Posterior vena cava (tissue), 2 donors: ENCODE data around the gene CPEB3. TPM values are rescaled to one million over a fixed set of nuclear protein-coding genes. Genes with fewer than 3 reads are reported as not detected.
"Not testable (repeated sequence)": the region's sequence is repeated elsewhere in the genome, so short reads cannot be mapped to it uniquely, and the experiment has no call there.

ENCODE experiments used
- DNase-seq: peaks from one replicate; pipeline ENCODE4 v3.0.0-alpha.2; 2020; ENCODE audit warnings: low spot score
- intact Hi-C, 2 donors: fragments of 100-400 bp; cut with DNase I; formaldehyde crosslinking; loops; one replicate each; pipeline versions ENCODE4 v1.14.1 to v1.14.2; 2022 to 2023
- total RNA-seq, 2 donors: library from RNA; stranded (reverse); fragmentation: NEBNext Ultra II Directional; extraction: Animal tissue kit (Norgen Biotek cat#: 25700); gene quantifications; one replicate each; pipeline ENCODE4 v1.2.1, GENCODE V29; 2021
- donor health status: DM: yes; HTN: yes; CAD: no.
- donor health status: DM: yes; HTN: yes; CAD: no.

The CPEB3 gene
- total RNA-seq, 2 donors from 2014 or later: 3.1 to 3.5 TPM

GRCh38 chr10:92121686-92122492 lies 169.0 kb downstream of the CPEB3 start:
- DNase-seq: no peak
- intact Hi-C loops: no loop called here

- no peak for DNase-seq
- intact Hi-C loops: no loop called here
Measured at GRCh38 chr10:92119340-92119739, 171.5 kb downstream of the CPEB3 start.

- intact Hi-C loops, DNase-seq: not testable (repeated sequence)
Measured at GRCh38 chr10:92114917-92115316, 176.0 kb downstream of the CPEB3 start.

GRCh38 chr10:92113911-92114600 lies 176.8 kb downstream of the CPEB3 start:
- intact Hi-C loops: no loop called here
- no peak for DNase-seq

GRCh38 chr10:92112462-92112861 lies 178.4 kb downstream of the CPEB3 start:
- DNase-seq: no peak

DNA sequence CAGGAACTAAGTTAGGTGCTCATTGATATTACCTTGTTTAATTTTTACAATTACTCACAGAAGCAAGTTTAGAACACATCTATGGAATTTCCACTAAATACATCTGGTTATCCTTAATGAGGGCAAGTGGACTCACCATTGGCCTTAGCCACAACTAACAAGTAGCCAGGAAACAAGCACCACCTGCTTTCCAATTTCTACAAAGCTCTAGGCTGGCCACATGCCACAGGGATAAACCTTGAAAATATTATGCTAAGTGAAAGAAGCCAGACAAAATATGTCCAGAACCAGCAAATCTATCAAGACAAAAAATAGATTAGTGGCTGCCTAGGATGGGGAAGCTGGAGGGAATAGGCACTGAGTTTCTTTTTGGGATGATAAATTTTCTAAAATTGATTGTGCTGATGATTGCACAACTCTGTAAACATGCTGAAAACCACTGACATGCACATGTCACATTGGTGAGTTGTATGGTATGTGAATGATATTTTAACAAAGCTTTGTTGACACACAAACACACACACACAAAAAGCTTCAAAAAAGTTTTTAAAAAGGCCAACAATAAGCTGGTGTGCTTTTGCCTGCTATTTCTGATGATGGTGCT lies 179.4 kb downstream of the CPEB3 start:
- intact Hi-C loops: no loop called here
- no peak for DNase-seq

More at GRCh38 chr10:92112462-92112861, 178.4 kb downstream of the CPEB3 start:
- intact Hi-C loops: no loop called here

- intact Hi-C loops: no loop called here
- DNase-seq: no peak
Measured at GRCh38 chr10:92110039-92110794, 180.7 kb downstream of the CPEB3 start.

DNA sequence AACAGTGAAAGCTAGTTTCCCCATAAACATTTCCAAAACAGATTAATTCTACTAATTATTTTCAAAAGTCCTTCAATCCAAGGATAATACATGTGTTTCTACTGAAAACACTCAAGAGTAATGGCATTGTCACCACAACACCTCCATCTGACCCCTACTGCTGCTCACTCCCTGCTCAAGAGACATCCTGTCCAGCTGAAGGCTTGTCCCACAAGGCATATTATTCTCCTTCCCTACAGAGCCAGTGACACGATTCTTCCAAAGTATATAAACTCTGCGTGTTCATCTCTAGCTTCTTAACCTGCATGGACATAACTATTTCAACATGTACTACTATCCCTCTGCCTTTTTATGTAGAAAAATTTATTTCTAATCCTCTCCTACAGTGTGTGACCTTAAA lies 182.1 kb downstream of the CPEB3 start:
- DNase-seq: no peak
- intact Hi-C loops: no loop called here

DNA sequence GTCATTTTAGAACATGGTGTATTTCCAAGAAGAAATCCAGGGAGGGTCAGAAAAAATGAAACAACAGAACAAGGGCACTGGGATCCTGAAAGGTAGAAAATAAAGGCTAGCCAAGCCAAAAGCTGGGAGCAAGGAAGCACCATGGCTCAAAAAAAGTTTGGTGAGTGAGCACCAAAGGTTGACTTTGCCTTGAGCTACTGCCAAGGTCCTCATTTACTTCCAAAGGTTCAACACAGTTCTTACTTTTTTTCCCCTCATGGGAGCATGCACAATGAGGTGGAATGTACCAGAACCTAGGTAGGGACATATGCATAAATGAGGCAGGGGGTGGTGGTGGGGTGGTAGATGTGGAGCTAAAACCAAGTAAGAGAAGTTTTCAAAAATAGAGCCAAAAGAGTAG lies 182.8 kb downstream of the CPEB3 start:
- no peak for DNase-seq
- intact Hi-C loops: no loop called here

GRCh38 chr10:92103376-92104090 lies 187.3 kb downstream of the CPEB3 start:
- intact Hi-C loops: no loop called here
- no peak for DNase-seq

- no peak for DNase-seq
- intact Hi-C loops: no loop called here
Measured at GRCh38 chr10:92102601-92103213, 188.2 kb downstream of the CPEB3 start.

- no peak for DNase-seq
- intact Hi-C loops: no loop called here
Measured at GRCh38 chr10:92094960-92095359, 195.9 kb downstream of the CPEB3 start.

GRCh38 chr10:92091965-92092364 lies 198.9 kb downstream of the CPEB3 start:
- intact Hi-C loops: no loop called here

DNA sequence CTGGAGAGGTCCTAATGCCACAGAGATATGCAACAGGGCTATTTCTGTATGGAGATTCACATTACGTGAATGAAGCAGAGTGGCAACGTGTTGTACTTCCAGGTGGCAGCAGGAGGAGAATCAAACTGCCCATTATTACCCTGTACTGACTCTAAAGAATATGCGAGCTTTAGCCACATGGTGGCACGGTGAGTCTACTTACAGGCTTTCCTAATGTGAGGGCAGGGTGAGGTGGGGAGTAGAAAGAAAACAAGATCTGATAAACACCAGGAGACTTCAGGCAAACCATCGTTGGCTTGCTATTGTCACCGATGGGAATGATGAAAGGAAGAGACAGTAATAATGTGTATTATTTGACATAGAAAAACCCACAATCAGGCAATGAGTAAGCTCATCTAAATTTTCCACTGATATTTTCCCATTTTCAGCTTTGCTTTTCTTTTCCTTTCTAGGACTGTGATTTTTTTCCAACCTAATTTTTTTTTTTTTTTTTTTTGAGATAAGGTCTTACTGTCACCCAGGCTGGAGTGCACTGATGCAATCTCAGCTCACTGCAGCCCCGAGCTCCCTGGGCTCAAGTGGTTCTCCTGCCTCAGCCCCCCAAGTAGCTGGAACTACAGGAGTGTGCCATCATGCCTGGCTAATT lies 203.0 kb downstream of the CPEB3 start:
- no peak for DNase-seq
- intact Hi-C loops: loop anchor here (5.0 kb wide), 2 partner anchors 344 to 349 kb away; no protein-coding TSS in a partner anchor

More at GRCh38 chr10:92091965-92092364, 198.9 kb downstream of the CPEB3 start:
- no peak for DNase-seq

DNA sequence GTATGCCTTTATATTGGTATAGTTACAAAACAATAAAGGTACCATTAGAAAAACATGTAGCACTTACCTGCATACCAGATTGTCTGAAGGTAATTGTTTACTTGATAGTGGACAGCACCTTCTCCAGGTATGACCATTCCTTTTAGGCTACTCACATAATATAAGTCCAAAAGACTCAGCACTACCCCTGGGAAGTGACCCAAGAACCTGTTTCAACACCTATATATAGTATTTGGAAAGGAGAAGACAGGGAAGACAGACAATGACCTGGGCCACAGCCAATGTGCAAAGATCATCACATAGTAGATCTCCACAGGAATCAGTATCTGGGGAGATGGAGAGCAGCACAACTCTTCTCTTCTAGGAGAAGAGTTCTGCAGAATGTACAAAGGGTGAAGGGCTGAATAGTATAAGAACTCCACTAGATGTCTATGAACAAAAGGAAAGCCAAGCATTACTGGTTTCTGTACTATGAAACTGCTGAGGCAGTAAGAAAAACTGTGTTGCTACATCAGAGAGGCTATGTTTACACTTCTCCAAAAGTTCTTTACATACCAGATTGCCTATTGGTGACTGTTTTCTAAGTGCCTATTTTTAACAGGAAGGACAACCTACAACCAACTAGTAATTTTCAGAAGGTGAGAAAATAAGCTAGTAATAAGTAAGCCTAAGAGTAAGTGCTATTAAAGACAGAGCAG lies 208.1 kb downstream of the CPEB3 start:
- intact Hi-C loops: no loop called here
- no peak for DNase-seq

DNA sequence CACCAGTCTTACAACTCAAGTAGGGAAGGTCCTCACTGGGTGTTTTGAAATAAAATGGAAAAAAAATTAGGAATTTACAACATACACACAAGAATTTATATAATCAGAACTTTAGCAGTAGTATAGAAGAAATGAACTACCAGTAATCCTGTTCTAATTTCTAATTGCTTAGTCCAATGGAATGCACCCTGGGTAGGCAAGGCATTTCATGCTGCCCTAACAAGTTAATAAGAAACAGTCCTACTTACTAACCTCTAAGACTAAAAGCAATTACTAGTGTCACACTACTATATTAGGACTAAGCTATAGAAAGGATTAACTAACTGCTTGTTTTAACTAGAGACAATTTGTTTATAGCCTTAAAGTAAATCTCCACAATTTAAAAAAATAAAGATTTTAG lies 209.2 kb downstream of the CPEB3 start:
- intact Hi-C loops: no loop called here

GRCh38 chr10:92080244-92080643 lies 210.6 kb downstream of the CPEB3 start:
- DNase-seq: no peak
- intact Hi-C loops: no loop called here

More for the DNA sequence above, 209.2 kb downstream of the CPEB3 start:
- DNase-seq: no peak
